ENCODE results near the gene ARHGAP26. TPM values are rescaled to one million over a fixed set of nuclear protein-coding genes. Genes with fewer than 3 reads are reported as not detected.

The ARHGAP26 gene
- total RNA-seq, 4 donors from 2014 or later = 12.4 to 49.5 (median 31.8) TPM

DNA sequence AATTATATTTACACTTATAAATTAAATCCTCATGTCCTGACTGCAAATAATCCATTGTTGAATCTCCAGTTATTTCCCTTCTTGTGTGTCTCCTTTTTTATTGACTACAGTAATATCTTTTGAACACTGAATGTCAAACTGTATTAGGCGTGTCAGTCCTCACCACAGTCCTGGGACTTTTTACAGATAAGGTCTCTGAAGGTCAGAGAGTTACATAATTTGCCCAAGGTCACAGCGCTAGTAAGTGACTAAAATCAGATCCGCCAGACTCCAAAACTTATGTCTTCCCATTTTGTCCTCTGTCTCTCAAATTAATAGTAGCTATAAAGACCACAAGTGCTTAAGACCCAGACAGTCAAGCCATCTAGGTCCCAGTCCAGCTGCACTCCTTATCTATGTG, 359.0 kb downstream of the ARHGAP26 start:
- Histone ChIP-seq H3K27me3 (no peaks in the 10 kb centered on the region), H3K4me1 (peaks cover 0 to 5% of the 10 kb centered on the region in 2 donors), H3K36me3 (no peaks in the 10 kb centered on the region), H3K9me3 (no peaks in the 10 kb centered on the region), H3K4me3 (no peak overlapping the region), H3K27ac (no peak overlapping the region)
- TF ChIP-seq, protein P1, sequence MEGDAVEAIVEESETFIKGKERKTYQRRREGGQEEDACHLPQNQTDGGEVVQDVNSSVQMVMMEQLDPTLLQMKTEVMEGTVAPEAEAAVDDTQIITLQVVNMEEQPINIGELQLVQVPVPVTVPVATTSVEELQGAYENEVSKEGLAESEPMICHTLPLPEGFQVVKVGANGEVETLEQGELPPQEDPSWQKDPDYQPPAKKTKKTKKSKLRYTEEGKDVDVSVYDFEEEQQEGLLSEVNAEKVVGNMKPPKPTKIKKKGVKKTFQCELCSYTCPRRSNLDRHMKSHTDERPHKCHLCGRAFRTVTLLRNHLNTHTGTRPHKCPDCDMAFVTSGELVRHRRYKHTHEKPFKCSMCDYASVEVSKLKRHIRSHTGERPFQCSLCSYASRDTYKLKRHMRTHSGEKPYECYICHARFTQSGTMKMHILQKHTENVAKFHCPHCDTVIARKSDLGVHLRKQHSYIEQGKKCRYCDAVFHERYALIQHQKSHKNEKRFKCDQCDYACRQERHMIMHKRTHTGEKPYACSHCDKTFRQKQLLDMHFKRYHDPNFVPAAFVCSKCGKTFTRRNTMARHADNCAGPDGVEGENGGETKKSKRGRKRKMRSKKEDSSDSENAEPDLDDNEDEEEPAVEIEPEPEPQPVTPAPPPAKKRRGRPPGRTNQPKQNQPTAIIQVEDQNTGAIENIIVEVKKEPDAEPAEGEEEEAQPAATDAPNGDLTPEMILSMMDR (IDR thresholded peaks at IDR 0.05) = no peak
- no peak for TF ChIP-seq POLR2A (IDR thresholded peaks at IDR 0.05)
- intact Hi-C loops (cut with DNase I; ENCODE audit: low total_unique reads) = no loop called here
- no peak for DNase-seq

DNA sequence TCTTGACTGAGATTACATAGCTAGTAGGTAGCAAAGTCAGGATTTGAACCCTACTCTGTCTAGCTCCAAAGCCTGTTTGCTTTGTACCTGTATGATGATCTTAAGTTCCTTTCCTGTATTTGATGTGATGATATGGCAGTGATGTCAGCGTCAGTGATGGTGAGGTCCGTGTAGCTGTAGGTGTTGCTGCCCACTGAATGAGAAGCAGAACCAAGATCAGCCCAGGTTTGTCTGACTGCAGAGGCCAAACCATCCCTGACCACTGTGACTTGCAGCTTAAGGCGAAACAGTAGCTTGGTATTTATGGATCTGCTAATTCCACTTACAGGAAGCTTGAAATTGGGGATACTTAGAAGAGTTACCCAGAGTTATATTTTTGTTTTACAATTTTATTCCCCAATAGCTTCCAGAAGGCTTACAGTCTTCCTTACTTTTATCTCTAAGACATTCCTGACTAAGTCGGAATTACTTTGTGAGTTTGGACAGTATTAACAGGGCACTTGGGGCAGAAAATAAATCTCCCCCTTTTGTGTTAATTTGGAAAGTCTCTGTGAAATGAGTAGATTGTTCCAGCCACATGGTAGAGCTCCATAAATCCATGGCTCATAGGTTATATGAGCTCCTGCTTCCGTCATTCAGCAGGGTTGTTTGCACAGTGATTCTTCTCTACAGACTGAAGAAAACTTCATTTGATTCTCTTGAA, 359.9 kb downstream of the ARHGAP26 start:
- intact Hi-C loops (cut with DNase I; ENCODE audit: low total_unique reads) = no loop called here
- DNase-seq = no peak
- no peak for TF ChIP-seq POLR2A (IDR thresholded peaks at IDR 0.05)
- TF ChIP-seq, protein P1 (IDR thresholded peaks at IDR 0.05) = no peak
- Histone ChIP-seq H3K4me1 (peaks cover 0 to 5% of the 10 kb centered on the region in 2 donors), H3K4me3 (no peak overlapping the region), H3K27me3 (no peaks in the 10 kb centered on the region), H3K9me3 (no peaks in the 10 kb centered on the region), H3K36me3 (no peaks in the 10 kb centered on the region), H3K27ac (no peak overlapping the region)

DNA sequence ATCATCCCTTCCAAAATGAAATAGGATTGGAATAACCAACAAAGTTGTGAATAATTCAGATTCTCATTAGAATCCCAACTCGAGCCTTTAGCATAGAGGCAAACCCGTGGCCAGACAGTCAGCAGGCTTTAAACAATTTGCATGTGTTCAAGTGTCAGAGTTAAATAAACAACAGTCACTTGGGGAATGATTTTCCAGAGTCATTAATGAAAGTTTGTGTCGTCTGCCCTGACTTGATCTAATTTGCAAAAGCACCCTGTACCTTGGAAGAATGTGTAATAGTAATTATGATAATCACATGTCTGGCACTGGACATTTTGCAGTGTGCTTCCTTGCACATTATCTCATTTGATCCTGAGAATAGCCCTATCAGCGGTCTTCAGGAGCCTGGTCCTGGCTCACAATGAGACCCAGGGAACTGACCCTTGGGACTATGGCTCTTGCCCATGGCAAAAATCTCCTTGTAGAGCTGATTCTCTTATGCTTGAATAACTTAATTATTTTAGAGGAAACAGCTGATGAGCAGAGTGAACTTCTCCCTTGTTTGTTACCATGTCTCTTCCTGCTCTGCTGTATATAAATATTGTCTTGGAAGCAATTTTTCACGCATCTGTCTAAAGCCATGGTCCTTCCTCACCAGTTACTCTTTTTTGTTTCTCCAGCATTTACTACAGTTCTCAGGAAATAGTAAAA, 360.6 kb downstream of the ARHGAP26 start:
- Histone ChIP-seq H3K27me3 (no peaks in the 10 kb centered on the region), H3K4me1 (peaks cover 0 to 5% of the 10 kb centered on the region in 2 donors), H3K27ac (no peak overlapping the region), H3K36me3 (no peaks in the 10 kb centered on the region), H3K4me3 (no peak overlapping the region), H3K9me3 (no peaks in the 10 kb centered on the region)
- no peak for TF ChIP-seq POLR2A (IDR thresholded peaks at IDR 0.05)
- TF ChIP-seq, protein P1 (IDR thresholded peaks at IDR 0.05) = no peak
- no peak for DNase-seq
- intact Hi-C loops (cut with DNase I; ENCODE audit: low total_unique reads) = no loop called here

DNA sequence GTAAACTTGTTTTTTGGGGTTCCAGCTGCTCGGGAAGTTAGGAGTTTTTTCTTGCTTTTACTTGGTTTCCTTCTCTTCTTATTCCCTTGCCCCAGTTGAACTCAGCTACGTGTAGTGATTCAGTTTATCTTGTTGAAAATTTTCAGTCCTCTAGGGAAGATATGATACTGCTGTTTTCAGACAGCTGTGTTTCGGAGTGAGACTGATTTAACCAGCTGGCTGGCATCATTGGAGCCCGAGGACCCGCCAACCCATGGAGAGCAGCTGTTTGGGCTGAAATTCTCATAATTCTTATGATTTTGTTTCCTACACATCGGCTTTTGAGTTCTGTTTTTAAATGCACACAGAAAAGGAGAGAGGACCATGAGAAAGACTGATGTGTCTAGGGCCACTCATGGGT, 361.8 kb downstream of the ARHGAP26 start:
- intact Hi-C loops (cut with DNase I; ENCODE audit: low total_unique reads) = no loop called here
- Histone ChIP-seq H3K9me3 (no peaks in the 10 kb centered on the region), H3K27me3 (no peaks in the 10 kb centered on the region), H3K36me3 (no peaks in the 10 kb centered on the region), H3K27ac (no peak overlapping the region), H3K4me1 (peaks cover 0 to 5% of the 10 kb centered on the region in 2 donors), H3K4me3 (no peak overlapping the region)
- no peak for TF ChIP-seq POLR2A (IDR thresholded peaks at IDR 0.05)
- TF ChIP-seq, protein P1 (IDR thresholded peaks at IDR 0.05) = no peak
- no peak for DNase-seq

DNA sequence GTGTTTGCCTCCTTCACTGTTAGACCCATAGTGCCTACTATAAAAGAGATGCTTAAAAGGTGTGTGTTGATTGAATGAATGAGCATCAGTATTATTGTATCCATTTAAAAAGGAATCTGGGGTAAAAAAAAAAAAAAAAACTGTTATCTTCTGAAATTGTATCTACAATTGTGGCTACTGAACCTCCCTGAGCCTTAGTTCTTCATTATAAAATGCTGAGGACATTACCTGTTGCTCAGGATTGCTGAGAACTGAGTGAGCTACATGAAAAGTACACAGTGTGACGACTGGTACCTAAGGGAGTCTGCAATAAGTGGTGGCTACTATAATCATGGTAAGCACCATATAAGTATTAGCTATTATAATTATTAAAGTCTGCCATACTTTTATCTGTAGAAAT, 362.6 kb downstream of the ARHGAP26 start:
- Histone ChIP-seq H3K36me3 (no peaks in the 10 kb centered on the region), H3K9me3 (no peaks in the 10 kb centered on the region), H3K4me3 (no peak overlapping the region), H3K4me1 (peaks cover 0 to 5% of the 10 kb centered on the region in 2 donors), H3K27me3 (no peaks in the 10 kb centered on the region), H3K27ac (no peak overlapping the region)
- DNase-seq = no peak
- intact Hi-C loops (cut with DNase I; ENCODE audit: low total_unique reads) = no loop called here
- TF ChIP-seq POLR2A (IDR thresholded peaks at IDR 0.05) = no peak
- TF ChIP-seq, protein P1 (IDR thresholded peaks at IDR 0.05) = no peak
